ENCODE data around the gene ULK1.
"Not testable (repeated sequence)": the region's sequence is repeated elsewhere in the genome, so short reads cannot be mapped to it uniquely, and the experiment has no call there.

Gene ULK1

DNA sequence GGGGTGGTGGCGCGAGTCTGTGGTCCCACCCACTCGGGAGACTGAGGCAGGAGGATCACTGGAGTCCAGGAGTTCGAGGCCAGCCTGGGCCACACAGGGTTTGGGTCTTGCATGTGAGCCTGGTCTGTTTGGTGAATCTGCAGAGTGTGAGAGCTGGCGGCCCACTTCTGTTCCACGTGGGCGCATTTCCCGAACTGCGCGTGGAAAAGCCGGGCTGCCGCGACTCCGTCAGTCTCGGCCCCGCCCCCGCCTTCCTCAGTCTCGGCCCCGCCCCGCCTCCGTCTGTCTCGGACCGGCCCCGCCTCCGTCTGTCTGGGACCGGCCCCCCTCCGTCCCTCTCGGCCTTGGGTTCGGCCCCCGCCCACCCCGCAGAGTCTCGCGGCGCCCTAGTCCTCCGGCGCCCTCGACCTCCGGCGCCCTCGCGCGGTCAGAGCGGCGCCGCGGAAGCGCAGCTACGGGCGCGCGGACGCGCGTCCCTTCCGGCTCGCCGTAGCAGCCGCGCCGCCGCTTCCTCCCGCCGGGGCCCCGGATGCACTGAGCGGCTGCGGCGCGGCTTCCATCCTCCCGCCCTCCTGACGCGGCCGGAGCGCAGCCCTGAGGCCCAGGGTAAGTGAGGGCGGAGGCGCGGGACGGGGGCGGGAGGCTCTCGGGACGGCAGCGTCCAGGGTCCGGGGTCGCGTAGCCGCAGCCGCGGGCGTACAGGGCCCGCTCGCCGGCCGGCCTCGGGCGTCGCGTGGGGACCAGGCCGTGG lies 55.2 kb downstream of the ULK1 start, which contains the start of gene EP400:
EP400 (plus strand) TSS at position 512 of the 751 bp plus-strand sequence. CDS start 10,678 bp downstream, outside the sequence.
- FAIRE-seq: no peak
- TF ChIP-seq POLR2A (IDR thresholded peaks at IDR 0.05; ENCODE audit: low read depth, low read length): peak; percentile 74
- DNase-seq (ENCODE audit: insufficient read length, low spot score): peak; percentile 93

DNA sequence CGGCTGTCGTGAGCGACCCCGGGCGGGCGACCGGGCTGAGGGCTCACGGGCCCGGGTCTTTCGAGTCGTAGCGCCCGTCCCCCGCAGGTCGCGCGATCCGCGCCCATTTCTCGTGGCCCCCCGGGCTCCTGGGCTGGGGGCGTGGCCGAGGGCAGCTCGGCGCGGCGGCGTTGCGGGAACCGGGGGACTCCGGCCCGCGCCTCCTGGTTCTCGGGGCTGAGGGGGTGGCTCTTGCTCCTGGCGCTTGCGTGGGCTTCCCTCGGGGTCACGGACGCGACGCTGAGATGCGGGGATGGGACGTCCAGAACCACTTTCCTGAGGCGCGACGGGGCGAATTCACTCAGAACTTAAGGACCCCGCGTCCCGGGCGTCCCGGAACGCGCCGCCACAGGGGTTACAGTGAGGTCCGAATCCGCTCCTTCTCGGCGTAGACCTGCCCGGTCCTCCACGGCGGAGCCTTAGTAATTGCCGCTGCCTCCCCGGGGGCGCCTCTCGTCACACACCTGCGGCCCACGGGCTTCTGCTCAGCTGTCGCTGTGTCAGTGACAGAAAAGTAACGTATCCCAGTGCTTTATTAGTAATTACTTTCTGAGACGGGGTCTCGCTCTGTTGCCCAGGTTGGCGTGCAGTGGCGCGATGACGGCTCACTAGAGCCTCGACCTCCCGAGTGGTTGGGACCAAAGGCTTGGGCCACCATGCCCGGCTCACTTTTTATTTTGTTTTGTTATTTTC lies 55.9 kb downstream of the ULK1 start:
- no peak for TF ChIP-seq POLR2A (IDR thresholded peaks at IDR 0.05; ENCODE audit: low read depth, low read length)
- DNase-seq (ENCODE audit: insufficient read length, low spot score) (no peak), FAIRE-seq (no peak)

DNA sequence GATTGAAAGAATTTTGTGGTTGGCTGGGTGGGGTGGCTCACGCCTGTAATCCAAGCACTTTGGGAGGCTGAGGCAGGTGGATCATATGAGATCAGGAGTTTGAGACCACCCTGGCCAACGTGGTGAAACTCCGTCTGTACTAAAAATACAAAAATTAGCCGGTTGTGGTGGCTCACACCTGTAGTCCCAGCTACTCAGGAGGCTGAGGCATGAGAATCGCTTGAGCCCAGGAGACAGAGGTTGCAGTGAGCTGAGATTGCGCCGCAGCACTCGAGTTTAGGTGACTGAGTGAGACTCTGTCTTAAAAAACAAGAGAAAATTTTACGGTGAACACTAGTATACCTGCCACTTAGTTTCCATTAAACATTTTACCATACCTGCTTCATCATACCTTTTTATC lies 59.4 kb downstream of the ULK1 start:
- FAIRE-seq; DNase-seq (ENCODE audit: insufficient read length, low spot score): not testable (repeated sequence)

DNA sequence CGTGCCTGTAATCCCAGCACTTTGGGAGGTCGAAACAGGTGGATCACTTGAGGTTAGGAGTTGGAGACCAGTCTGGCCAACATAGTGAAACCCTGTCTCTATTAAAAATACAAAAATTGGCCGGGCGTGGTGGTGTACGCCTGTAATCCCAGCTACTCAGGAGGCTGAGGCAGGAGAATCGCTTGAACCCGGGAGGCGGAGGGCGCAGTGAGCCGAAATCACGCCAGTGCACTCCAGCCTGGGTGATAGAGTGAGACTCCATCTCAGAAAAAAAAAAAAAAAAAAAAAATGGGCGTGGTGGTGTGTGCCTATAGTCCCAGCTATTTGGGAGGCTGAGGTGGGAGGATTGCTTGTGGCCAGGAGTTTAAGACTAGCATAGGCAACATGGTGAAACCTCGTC lies 60.0 kb downstream of the ULK1 start:
- DNase-seq (ENCODE audit: insufficient read length, low spot score); FAIRE-seq: not testable (repeated sequence)

DNA sequence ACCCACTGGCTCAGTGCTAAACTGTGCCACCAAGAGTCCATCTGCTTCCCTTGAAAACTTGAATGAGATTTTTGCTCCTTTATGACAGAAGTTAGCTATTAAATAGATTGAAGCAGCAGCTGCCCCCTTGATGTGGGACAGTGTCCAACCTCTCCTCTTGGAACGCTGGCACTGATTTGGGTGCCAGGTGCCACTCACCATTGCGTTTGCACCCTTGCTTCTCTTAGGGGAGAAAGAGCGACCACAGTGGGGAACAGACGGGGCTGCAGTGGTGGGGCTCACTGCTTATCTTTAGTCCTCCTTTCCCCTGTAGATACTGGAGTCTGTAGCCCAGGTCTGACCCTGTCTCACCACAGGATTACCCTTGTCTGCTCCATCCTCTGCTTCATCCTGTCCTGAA lies 64.7 kb downstream of the ULK1 start:
- DNase-seq (ENCODE audit: insufficient read length, low spot score) (no peak), FAIRE-seq (no peak)
- no peak for TF ChIP-seq POLR2A (IDR thresholded peaks at IDR 0.05; ENCODE audit: low read depth, low read length)

DNA sequence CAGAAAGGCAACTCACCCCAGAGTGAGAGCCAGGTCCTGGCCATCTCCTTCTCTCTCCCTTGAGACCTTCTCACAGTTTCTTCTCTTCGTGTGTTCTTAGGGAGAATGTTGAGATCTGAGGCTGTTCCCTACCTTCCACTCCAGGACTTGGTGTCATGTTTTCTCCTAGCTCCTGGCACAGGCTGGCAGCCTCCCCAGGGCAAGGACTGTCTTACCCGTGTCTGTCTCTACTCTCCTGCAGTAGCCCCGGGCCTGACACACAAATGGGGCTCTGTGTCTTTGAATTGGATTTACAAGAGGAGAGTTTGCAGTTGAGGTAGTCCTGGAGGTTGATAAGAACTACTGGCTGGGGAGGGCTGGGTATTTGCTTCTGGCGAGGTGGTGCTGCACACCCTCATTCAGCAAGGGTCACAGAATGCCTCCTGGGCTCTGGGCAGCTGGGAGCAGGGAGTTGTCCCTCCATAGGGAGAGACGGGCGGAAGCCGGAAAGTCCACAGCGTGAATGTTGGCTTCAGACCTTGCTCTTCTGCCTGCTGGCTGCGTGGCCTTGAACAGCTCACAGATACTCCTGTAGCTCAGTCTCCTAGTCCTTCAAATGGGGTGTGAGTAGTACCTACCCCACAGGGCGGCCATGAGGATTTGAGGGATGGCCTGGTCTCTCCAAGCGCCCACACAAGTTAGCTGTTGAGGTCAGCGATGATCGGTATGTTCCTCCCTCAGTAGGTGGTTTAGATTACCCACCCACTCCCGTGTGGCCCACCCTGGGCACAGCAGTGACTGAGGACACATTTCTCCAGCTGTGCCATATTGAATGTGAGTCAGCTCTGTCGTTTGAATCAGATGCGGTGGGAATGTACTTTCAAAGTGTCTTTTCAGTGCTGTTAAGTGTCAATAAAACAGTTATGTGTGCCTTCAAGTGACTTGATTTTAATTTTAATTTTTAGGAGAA lies 65.5 kb downstream of the ULK1 start:
- DNase-seq (ENCODE audit: insufficient read length, low spot score) (no peak), FAIRE-seq (no peak)
- TF ChIP-seq POLR2A (IDR thresholded peaks at IDR 0.05; ENCODE audit: low read depth, low read length): no peak

DNA sequence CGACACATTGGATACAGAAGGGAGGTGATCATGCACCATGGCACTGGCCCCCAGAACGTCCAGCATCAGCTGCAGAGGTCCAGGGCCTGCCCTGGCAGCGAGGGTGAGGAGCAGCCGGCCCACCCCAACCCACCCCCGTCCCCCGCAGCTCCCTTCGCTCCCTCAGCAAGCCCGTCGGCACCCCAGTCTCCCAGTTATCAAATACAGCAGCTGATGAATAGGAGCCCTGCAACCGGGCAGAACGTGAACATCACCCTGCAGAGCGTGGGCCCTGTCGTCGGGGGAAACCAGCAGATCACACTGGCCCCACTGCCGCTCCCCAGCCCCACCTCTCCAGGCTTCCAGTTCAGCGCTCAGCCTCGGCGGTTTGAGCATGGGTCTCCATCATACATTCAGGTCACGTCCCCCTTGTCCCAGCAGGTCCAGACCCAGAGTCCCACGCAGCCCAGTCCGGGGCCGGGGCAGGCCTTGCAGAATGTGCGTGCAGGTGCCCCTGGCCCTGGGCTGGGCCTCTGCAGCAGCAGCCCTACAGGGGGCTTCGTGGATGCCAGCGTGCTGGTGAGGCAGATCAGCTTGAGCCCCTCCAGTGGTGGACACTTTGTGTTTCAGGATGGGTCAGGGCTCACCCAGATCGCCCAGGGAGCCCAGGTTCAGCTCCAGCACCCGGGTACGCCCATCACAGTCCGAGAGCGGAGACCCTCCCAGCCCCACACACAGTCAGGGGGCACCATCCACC lies 66.3 kb downstream of the ULK1 start:
- DNase-seq (ENCODE audit: insufficient read length, low spot score); FAIRE-seq: not testable (repeated sequence)

DNA sequence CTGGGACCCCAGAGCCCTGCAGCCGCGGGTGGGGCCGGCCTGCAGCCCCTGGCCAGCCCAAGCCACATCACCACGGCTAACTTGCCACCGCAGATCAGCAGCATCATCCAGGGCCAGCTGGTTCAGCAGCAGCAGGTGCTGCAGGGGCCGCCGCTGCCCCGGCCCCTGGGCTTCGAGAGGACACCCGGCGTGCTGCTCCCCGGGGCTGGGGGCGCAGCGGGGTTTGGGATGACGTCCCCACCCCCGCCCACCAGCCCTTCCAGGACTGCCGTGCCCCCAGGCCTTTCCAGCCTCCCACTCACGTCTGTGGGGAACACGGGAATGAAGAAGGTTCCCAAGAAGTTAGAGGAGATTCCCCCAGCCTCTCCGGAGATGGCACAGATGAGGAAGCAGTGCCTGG lies 66.9 kb downstream of the ULK1 start:
- not testable (repeated sequence) for FAIRE-seq

DNA sequence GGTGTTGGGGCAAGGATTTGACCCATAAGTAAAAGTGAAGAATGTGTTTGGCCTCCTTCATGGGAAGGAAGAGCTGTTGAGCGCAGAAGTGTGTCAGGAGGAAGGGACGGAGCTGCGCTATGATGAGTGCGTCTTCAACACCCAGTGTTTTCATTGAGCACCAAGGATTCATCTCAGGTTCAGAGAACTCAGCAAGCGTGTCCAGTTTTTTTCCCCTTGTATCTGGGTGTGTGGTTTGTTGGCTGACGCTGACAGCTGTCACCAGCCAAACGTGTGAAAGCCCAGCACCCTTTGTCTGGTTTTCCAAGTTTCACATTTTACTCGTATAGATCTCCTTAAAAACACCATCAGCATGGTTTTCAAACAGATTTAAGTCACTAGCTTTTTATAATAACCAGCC lies 67.6 kb downstream of the ULK1 start:
- no peak for FAIRE-seq
- no peak for TF ChIP-seq POLR2A (IDR thresholded peaks at IDR 0.05; ENCODE audit: low read depth, low read length)
- DNase-seq (ENCODE audit: insufficient read length, low spot score): no peak

More for the DNA sequence above, 66.9 kb downstream of the ULK1 start:
- DNase-seq (ENCODE audit: insufficient read length, low spot score): not testable (repeated sequence)

DNA sequence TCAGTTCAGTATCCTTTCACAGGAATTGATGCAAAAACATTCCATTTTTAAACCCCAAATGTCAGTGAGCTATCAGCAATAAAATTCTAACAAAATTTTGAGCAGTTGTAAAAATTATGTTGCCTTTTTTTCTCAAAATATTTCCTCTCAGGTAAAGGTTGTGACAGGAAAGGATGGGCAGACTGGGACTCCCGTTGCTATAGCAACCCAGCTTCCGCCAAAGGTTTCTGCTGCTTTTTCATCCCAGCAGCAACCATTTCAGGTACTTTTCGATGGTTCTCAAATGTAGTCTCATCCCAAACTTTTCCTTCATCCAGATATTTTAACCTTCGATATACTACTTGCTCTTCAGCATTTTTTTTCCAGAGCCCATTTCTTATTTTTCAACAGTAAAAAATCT lies 69.0 kb downstream of the ULK1 start:
- DNase-seq (ENCODE audit: insufficient read length, low spot score): no peak
- TF ChIP-seq POLR2A (IDR thresholded peaks at IDR 0.05; ENCODE audit: low read depth, low read length): no peak
- FAIRE-seq: no peak

DNA sequence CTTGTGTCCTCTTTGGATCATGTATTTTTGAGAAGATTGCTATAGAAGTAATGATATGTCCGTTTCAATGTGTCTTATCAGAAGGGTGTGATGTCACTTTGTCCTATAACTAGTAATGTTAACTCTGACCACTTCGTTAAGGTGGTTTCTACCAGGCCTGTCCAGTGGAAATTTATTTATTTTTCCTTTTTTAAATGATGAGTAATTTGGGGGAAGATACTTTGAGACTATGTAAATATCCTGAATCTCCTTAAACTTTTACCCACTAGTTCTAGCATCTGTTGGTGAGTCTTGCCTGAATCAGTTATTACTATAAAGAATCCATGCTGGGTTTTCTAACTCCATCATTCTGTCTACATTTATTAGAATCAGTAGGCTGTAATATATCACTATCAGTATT lies 70.7 kb downstream of the ULK1 start:
- DNase-seq (ENCODE audit: insufficient read length, low spot score) (no peak), FAIRE-seq (no peak)
- no peak for TF ChIP-seq POLR2A (IDR thresholded peaks at IDR 0.05; ENCODE audit: low read depth, low read length)

DNA sequence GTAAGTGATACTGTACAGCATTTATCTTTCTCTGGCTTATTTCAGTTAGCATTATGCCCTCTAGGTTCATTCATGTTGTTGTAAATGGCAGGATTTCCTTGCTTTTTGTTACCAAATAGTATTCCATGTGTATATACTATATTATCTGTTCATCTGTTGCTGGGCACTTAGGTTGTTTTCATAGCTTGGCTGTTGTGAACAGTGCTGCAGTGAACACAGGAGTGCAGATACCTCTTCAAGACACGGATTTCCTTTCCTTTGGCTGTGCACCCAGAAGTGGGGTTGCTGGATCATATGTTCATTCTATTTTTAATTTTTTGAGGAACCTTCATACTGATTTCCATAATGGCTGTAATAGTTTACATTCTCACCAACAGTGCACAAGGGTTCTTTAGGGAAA lies 76.8 kb downstream of the ULK1 start:
- no peak for TF ChIP-seq POLR2A (IDR thresholded peaks at IDR 0.05; ENCODE audit: low read depth, low read length)
- no peak for FAIRE-seq
- no peak for DNase-seq (ENCODE audit: insufficient read length, low spot score)
